Endothelial cell of umbilical vein (primary cell): Measurements from ENCODE around the gene CYP1A1. TPM values are rescaled to one million over a fixed set of nuclear protein-coding genes. Genes with fewer than 3 reads are reported as not detected.

ENCODE experiments used
- BruUV-seq: library from RNA; stranded (reverse); fragments of 400-500 nt; replicated peaks from 2 replicates; lab custom pipeline; 2021; lab: Mats Ljungman, UMichigan
- CTCF ChIA-PET: fragments of 300-600, 350-600 bp; sonication (Branson Sonifier 250); formaldehyde crosslinking; loops from one replicate; lab custom pipeline; 2021; ENCODE audit warnings: antibody characterized with exemption, inconsistent platforms; lab: Charles Lee
- POLR2A ChIA-PET: fragments of 300-600, 350-600 bp; sonication (Branson Sonifier 250); formaldehyde crosslinking; loops from one replicate; lab custom pipeline; 2021; ENCODE audit warnings: antibody characterized with exemption, inconsistent platforms; lab: Charles Lee
- DNase-seq: peaks from one replicate; pipeline ENCODE4 v3.0.0-alpha.2; 2011; ENCODE audit warnings: low read depth, low spot score
- FAIRE-seq: peaks from 2 replicates; lab custom pipeline; 2011; peaks lifted over from hg19 to GRCh38; lab: Jason Lieb, UNC
- H2AFZ ChIP-seq: 2 replicates; pipeline ENCODE4 v1.6.0; 2012; ENCODE audit warnings: low read depth, low read length, control low read depth, inconsistent platforms
- H3K27ac ChIP-seq: 2 replicates; pipeline ENCODE4 v1.5.1; 2011; ENCODE audit warnings: low read depth, mild to moderate bottlenecking, control low read depth, low read length, moderate library complexity; ENCODE audit not compliant: insufficient read depth
- H3K27me3 ChIP-seq, 2 experiments: 2 replicates each; pipeline versions ENCODE4 v1.6.0 to v1.6.1; 2011; ENCODE audit warnings: low read length in 2 of 2, mixed read lengths in 1 of 2; ENCODE audit not compliant: control insufficient read depth in 2 of 2, insufficient read depth in 2 of 2
- H3K36me3 ChIP-seq, 2 experiments: 2 replicates in 1 of 2; 3 replicates in 1 of 2; pipeline ENCODE4 v1.5.1; 2011; ENCODE audit warnings: low read length in 2 of 2, mild to moderate bottlenecking in 1 of 2, moderate library complexity in 1 of 2; ENCODE audit not compliant: control insufficient read depth in 2 of 2, insufficient read depth in 2 of 2; ENCODE audit errors: extremely low read depth in 1 of 2
- H3K4me1 ChIP-seq: 3 replicates; pipeline ENCODE4 v1.5.1; 2011; ENCODE audit warnings: mild to moderate bottlenecking, low read length; ENCODE audit not compliant: control insufficient read depth, insufficient read depth; ENCODE audit errors: extremely low read depth
- H3K4me2 ChIP-seq: 2 replicates; pipeline ENCODE4 v1.6.1; 2011; ENCODE audit warnings: low read length, control low read depth, mixed read lengths; ENCODE audit not compliant: insufficient read depth
- H3K4me3 ChIP-seq, 3 experiments: fragments of 200-600 bp in 1 of 3; sonication (generic), shearing (Covaris generic) in 1 of 3; replicated peaks in 1 of 3; 2 replicates each; pipeline ENCODE4 v1.5.1; 2011 to 2016; ENCODE audit warnings: control low read depth in 3 of 3, low read length in 3 of 3, mild to moderate bottlenecking in 2 of 3, inconsistent platforms in 1 of 3, low read depth in 1 of 3, moderate library complexity in 1 of 3; ENCODE audit not compliant: insufficient read depth in 1 of 3
- H3K79me2 ChIP-seq: 2 replicates; pipeline ENCODE4 v1.6.0; 2012; ENCODE audit warnings: low read length, inconsistent platforms; ENCODE audit not compliant: control insufficient read depth, insufficient read depth
- H3K9ac ChIP-seq: replicated peaks from 2 replicates; pipeline ENCODE3; 2011; ENCODE audit warnings: low read length, control low read depth; ENCODE audit not compliant: insufficient read depth; ENCODE audit errors: extremely low read depth
- H3K9me1 ChIP-seq: replicated peaks from 3 replicates; pipeline ENCODE4 v1.6.0; 2011; ENCODE audit warnings: mild to moderate bottlenecking, low read length; ENCODE audit not compliant: control insufficient read depth, insufficient read depth; ENCODE audit errors: extremely low read depth
- H3K9me3 ChIP-seq: replicated peaks from 2 replicates; pipeline ENCODE4 v1.5.1; 2012; ENCODE audit warnings: low read length, inconsistent platforms; ENCODE audit not compliant: control insufficient read depth, insufficient read depth
- H4K20me1 ChIP-seq: replicated peaks from 2 replicates; pipeline ENCODE3; 2011; ENCODE audit warnings: mild to moderate bottlenecking, low read length; ENCODE audit not compliant: control insufficient read depth, insufficient read depth; ENCODE audit errors: extremely low read depth
- EZH2 ChIP-seq: IDR thresholded peaks from 2 replicates; pipeline ENCODE4 v1.6.1; 2012; ENCODE audit warnings: borderline replicate concordance, low read depth, mild to moderate bottlenecking, moderate library complexity, low read length, inconsistent platforms; ENCODE audit not compliant: severe bottlenecking
- GATA2 ChIP-seq: IDR thresholded peaks from 2 replicates; pipeline ENCODE4 v1.7.0; 2011; ENCODE audit warnings: low read depth, mild to moderate bottlenecking, moderate library complexity, mixed read lengths, low read length; ENCODE audit not compliant: insufficient read length, insufficient read depth
- dilution Hi-C: fragments of 300-500 bp; cut with MboI; formaldehyde crosslinking; loops from one replicate; pipeline ENCODE4 v1.15.0; 2019; ENCODE audit warnings: low sequenced_read_pairs; ENCODE audit not compliant: extremely low pct_ligation_motif_present
- intact Hi-C: fragments of 100-400 bp; cut with micrococcal nuclease; formaldehyde crosslinking; loops from one replicate; pipeline ENCODE4 v1.10.0; 2022
- polyA plus RNA-seq, 4 experiments: library from polyadenylated mRNA; depleted of rRNA in 3 of 4; stranded (reverse) in 3 of 4; unstranded in 1 of 4; fragments of >200 nt; gene quantifications; 2 replicates each; pipeline versions ENCODE4 v1.2.1 to v1.2.3, GENCODE V29; 2011 to 2012; ENCODE audit warnings: missing spikeins in 1 of 4
- total RNA-seq: library from RNA; stranded (reverse); gene quantifications from 2 replicates; pipeline ENCODE4 v1.2.3, GENCODE V29; 2021
- TF ChIP-seq, protein P1 (sequence below), 2 donors: IDR thresholded peaks; 1 replicate in 1 of 2; 2 replicates in 1 of 2; pipeline ENCODE4 v1.5.1; 2011; ENCODE audit warnings: low read length in 2 of 2, mild to moderate bottlenecking in 2 of 2, moderate library complexity in 2 of 2, control low read depth in 1 of 2, inconsistent platforms in 1 of 2, low read depth in 1 of 2; ENCODE audit not compliant: insufficient read depth in 1 of 2; ENCODE audit errors: extremely low read depth in 1 of 2

Gene CYP1A1
- total and polyA plus RNA-seq, 2 donors (not counting 3 experiments of a cell fraction or from before 2014, with no cell fraction given): 7.6 to 13.1 TPM

DNA sequence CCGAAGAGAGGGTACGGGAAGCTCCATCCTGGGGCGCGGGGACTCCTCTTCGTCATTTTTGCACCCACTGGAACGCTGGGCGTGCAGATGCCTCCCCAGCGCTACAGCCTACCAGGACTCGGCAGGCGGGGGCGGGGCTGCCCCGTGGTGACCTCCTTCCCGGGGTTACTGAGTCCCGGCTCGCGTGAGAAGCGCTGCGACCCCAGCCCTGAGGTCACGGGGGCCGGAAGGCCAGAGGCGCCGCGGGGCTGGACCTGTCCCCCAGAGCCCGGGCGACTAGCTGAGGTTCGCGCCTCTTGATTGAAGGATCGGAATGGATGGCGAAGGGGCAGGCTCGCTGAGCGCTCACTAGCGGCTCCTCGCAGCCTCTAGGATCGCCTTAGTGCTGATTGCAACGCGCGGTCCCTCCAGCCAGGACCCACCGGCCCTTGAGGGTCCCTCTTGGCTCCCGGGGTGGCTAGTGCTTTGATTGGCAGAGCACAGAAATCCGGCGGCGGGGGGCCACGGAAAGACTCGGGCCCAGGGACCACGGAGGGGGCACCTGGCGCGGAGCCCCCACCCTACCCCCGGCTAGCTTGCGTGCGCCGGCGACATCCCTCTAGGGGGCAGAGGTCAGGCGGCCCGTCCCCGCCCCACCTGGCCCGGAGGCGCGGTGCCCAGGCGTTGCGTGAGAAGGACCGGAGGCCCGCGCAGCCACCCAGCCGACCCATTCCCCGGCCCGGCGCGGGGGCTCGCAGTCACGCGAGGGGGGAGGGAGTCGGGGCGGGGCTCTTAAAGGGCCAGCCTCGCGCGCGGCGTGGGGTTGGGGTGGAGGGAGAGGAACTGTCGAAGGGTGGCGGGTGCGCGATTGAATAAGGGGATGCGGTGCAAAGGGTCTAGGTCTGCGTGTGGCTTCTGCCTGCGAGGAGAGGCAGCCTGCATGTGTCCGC, 781 bp upstream of the CYP1A1 start:
- Histone ChIP-seq H4K20me1 (no peaks in the 10 kb centered on the region), H3K79me2 (no peaks in the 10 kb centered on the region), H3K9ac (peak overlapping the region; percentile 17), H3K4me3 (peak overlapping the region; percentile 17 to 46 (median 30)), H3K27me3 (no peaks in the 10 kb centered on the region), H3K9me3 (no peaks in the 10 kb centered on the region), H3K36me3 (no peaks in the 10 kb centered on the region), H3K27ac (no peak overlapping the region), H3K9me1 (no peaks in the 10 kb centered on the region), H3K4me2 (peak overlapping the region; percentile 40), H2AFZ (peak overlapping the region; percentile 55), H3K4me1 (peaks cover 12% of the 10 kb centered on the region)
- TF ChIP-seq GATA2: no peak
- TF ChIP-seq, protein P1, sequence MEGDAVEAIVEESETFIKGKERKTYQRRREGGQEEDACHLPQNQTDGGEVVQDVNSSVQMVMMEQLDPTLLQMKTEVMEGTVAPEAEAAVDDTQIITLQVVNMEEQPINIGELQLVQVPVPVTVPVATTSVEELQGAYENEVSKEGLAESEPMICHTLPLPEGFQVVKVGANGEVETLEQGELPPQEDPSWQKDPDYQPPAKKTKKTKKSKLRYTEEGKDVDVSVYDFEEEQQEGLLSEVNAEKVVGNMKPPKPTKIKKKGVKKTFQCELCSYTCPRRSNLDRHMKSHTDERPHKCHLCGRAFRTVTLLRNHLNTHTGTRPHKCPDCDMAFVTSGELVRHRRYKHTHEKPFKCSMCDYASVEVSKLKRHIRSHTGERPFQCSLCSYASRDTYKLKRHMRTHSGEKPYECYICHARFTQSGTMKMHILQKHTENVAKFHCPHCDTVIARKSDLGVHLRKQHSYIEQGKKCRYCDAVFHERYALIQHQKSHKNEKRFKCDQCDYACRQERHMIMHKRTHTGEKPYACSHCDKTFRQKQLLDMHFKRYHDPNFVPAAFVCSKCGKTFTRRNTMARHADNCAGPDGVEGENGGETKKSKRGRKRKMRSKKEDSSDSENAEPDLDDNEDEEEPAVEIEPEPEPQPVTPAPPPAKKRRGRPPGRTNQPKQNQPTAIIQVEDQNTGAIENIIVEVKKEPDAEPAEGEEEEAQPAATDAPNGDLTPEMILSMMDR (IDR thresholded peaks at IDR 0.05; ENCODE audit: extremely low read depth in 1 of 2, insufficient read depth in 1 of 2, low read depth in 1 of 2, low read length in 2 of 2): peak in 1 of 2 donors; percentile 5
- peak; percentile 22 for TF ChIP-seq EZH2
- peak; percentile 55 for FAIRE-seq
- peak; percentile 24 for DNase-seq
- ChIA-PET POLR2A (interaction anchor here (0.6 kb wide), 1 partner anchor 34 kb away, joined by 3 read pairs; no protein-coding TSS in a partner anchor), CTCF (interaction anchor here (0.6 to 3.0 kb wide), 9 partner anchors 9 to 94 kb away, joined by 3 to 19 read pairs (median 3); no protein-coding TSS in a partner anchor)
- intact Hi-C loops (no loop called here), dilution Hi-C loops (no loop called here)
- no TSS peak for BruUV-seq
